ENCODE measurements around the gene APLP2. TPM values are rescaled to one million over a fixed set of nuclear protein-coding genes. Genes with fewer than 3 reads are reported as not detected.

The APLP2 gene
- total RNA-seq, 4 donors from 2014 or later: 86.6 to 530 (median 347) TPM

DNA sequence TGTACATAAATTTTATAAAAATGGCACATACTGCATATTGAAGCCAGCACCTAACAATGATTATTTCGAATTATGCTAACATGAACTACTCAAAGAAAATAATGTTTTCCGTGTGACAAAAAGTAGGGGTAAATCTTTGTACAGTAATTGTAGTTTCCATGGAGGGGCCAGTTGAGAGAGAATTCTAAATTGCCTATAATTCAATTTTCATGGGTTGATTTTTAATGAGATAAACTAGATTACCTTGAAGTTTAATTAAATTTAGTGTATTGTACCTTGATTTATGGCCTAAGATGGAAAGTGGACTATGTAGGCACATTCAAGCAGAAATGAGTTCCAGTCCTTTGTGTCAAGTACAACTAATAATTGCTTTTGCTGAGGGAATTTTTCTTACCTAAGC is 5.0 kb downstream of the APLP2 start:
- no peak overlapping the region for H3K27ac ChIP-seq
- no peaks in the 10 kb centered on the region for H3K27me3 ChIP-seq
- no peak overlapping the region for H3K4me3 ChIP-seq
- no peak for DNase-seq
- no peak for TF ChIP-seq POLR2A (IDR thresholded peaks at IDR 0.05)
- TF ChIP-seq, protein P1, sequence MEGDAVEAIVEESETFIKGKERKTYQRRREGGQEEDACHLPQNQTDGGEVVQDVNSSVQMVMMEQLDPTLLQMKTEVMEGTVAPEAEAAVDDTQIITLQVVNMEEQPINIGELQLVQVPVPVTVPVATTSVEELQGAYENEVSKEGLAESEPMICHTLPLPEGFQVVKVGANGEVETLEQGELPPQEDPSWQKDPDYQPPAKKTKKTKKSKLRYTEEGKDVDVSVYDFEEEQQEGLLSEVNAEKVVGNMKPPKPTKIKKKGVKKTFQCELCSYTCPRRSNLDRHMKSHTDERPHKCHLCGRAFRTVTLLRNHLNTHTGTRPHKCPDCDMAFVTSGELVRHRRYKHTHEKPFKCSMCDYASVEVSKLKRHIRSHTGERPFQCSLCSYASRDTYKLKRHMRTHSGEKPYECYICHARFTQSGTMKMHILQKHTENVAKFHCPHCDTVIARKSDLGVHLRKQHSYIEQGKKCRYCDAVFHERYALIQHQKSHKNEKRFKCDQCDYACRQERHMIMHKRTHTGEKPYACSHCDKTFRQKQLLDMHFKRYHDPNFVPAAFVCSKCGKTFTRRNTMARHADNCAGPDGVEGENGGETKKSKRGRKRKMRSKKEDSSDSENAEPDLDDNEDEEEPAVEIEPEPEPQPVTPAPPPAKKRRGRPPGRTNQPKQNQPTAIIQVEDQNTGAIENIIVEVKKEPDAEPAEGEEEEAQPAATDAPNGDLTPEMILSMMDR (IDR thresholded peaks at IDR 0.05): no peak
- H3K9me3 ChIP-seq: no peaks in the 10 kb centered on the region
- no peaks in the 10 kb centered on the region for H3K36me3 ChIP-seq
- H3K4me1 ChIP-seq: no peaks in the 10 kb centered on the region

DNA sequence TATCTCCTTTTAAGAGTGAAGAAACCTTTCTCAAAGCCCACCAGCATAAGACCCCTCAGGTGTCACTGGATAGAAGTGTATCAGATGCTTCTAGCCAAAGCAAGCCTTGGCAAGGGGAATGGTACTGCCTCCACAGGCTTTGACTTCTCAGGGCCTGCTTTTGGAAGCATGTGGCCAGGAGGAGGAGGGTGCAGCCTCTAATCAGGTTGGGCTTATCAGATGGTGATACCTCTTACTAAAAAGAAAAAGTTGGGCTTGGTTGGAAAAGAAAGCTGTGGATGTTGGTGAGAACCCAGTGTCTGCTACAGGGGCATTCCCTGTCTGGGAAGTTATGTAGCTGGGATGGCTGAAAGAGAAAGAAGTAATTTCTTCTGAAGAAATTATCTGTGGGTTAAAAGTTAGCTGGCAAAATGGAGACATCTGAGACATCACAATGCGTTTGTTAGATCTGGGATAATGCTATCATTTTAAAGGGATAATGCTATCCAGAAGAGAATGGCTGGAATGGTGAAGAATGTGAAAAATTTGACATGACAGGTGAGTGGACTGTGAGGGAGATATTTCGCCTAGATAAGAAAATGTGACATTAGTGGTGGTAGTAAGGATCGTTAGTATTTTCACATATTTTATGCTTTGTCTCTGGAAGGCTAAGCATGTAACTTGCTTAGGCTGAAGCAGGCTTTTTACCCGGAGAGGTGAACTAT is 7.2 kb downstream of the APLP2 start:
- Histone ChIP-seq H3K4me1 (no peaks in the 10 kb centered on the region), H3K4me3 (no peak overlapping the region), H3K27ac (no peak overlapping the region), H3K9me3 (no peaks in the 10 kb centered on the region), H3K27me3 (no peaks in the 10 kb centered on the region), H3K36me3 (no peaks in the 10 kb centered on the region)
- no peak for DNase-seq
- TF ChIP-seq POLR2A (IDR thresholded peaks at IDR 0.05): no peak
- TF ChIP-seq, protein P1 (IDR thresholded peaks at IDR 0.05): no peak

DNA sequence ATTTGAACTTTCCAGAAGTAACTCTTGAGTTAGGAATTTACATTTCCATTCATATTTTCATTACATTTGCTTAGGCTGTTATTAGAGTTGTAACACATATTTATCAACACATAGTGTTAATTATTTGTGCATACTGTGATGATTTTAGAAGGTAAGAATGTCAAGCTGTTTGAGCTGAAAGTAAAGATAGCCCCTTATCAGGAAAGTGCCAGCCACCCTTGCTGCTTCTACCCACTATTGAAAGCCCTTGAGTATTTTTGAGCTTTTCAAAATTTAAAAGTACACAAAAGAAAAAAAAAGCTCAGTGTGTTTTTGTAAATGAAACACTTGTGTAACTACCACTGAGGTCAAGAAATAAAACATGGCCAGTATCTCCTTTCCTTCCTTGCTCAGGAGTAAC is 8.0 kb downstream of the APLP2 start:
- Histone ChIP-seq H3K4me1 (no peaks in the 10 kb centered on the region), H3K27me3 (no peaks in the 10 kb centered on the region), H3K27ac (no peak overlapping the region), H3K36me3 (no peaks in the 10 kb centered on the region), H3K4me3 (no peak overlapping the region), H3K9me3 (no peaks in the 10 kb centered on the region)
- TF ChIP-seq, protein P1 (IDR thresholded peaks at IDR 0.05): no peak
- TF ChIP-seq POLR2A (IDR thresholded peaks at IDR 0.05): no peak
- no peak for DNase-seq

DNA sequence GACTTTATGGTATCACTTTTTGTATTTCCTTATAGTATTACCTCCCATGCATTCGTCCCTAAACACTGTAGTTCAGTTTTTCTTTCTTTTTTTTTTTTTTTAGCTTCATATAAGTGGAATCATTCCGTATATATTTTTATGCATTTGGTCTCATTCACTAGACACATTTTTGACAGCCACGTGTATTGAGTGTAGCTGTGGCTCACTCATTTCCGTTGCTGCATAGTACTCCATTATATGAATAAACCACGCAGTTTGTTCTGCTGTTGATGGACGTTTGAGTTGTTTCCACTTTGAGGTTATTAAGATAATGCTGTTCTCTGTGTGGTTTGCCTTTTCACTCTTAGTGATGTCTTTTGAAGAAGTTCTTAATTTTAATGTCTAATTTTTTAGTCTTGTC is 8.4 kb downstream of the APLP2 start:
- no peaks in the 10 kb centered on the region for H3K36me3 ChIP-seq
- H3K27me3 ChIP-seq: no peaks in the 10 kb centered on the region
- TF ChIP-seq, protein P1 (IDR thresholded peaks at IDR 0.05): no peak
- no peak for TF ChIP-seq POLR2A (IDR thresholded peaks at IDR 0.05)
- H3K9me3 ChIP-seq: no peaks in the 10 kb centered on the region
- no peak overlapping the region for H3K4me3 ChIP-seq
- no peak for DNase-seq
- H3K4me1 ChIP-seq: no peaks in the 10 kb centered on the region
- no peak overlapping the region for H3K27ac ChIP-seq

DNA sequence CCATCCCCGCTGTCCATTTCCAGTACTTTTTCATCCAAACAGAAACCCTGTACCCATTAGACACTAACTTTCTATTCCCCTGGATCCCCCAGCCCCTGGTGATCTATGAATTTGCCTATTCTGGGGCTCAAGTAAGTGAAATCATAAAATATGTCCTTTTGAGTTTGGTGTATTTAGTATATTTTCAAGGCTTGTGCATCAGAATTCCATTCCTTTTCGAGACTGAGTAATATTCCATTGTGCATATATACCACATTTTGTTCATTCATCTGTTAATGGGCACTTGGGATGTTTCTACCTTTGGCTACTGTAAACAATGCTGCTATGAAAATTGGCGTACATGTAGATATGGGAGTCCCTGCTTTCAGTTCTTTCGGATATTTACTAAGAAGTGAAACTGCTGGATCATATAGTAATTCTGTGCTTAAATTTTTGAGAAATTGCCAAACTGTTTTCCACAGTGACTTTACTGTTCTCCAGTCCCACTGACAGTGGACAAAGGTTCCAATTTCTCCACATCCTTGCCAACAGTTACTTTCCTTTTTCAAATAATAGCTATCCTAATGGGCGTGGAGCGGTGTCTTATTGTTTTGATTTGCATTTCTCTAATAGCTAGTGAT is 16.1 kb downstream of the APLP2 start:
- Histone ChIP-seq H3K4me1 (no peaks in the 10 kb centered on the region), H3K9me3 (no peaks in the 10 kb centered on the region), H3K27ac (no peak overlapping the region), H3K27me3 (no peaks in the 10 kb centered on the region), H3K4me3 (no peak overlapping the region), H3K36me3 (no peaks in the 10 kb centered on the region)
- no peak for DNase-seq
- TF ChIP-seq, protein P1 (IDR thresholded peaks at IDR 0.05): no peak
- no peak for TF ChIP-seq POLR2A (IDR thresholded peaks at IDR 0.05)

Data from Peyer's patch (tissue), 4 donors.